GM18909 (cell line): Measurements from ENCODE around the gene SPATA6.
"Not testable (repeated sequence)": the region's sequence is repeated elsewhere in the genome, so short reads cannot be mapped to it uniquely, and the experiment has no call there.

Source experiments
- ATAC-seq: cut with Tn5 transposase; IDR thresholded peaks from one replicate; pipeline ENCODE4 v1.9.1; 2021; ENCODE audit warnings: mild to moderate bottlenecking; ENCODE audit not compliant: unreplicated experiment, poor library complexity

The SPATA6 gene

GRCh38 chr1:48371598-48371997 lies 100.4 kb downstream of the SPATA6 start:
- no peak for ATAC-seq

GRCh38 chr1:48362901-48363300 lies 109.1 kb downstream of the SPATA6 start:
- no peak for ATAC-seq

- no peak for ATAC-seq
Observed at GRCh38 chr1:48356901-48357300, 115.1 kb downstream of the SPATA6 start.

GRCh38 chr1:48344373-48344772 lies 127.6 kb downstream of the SPATA6 start:
- no peak for ATAC-seq

- ATAC-seq = no peak
Observed at GRCh38 chr1:48341221-48341620, 130.8 kb downstream of the SPATA6 start.

GRCh38 chr1:48338257-48338656 lies 133.7 kb downstream of the SPATA6 start:
- no peak for ATAC-seq

- no peak for ATAC-seq
Observed at GRCh38 chr1:48333316-48333715, 138.7 kb downstream of the SPATA6 start.

- ATAC-seq = no peak
Observed at GRCh38 chr1:48332115-48332514, 139.9 kb downstream of the SPATA6 start.

- ATAC-seq = no peak
Observed at GRCh38 chr1:48329905-48330304, 142.1 kb downstream of the SPATA6 start.

GRCh38 chr1:48329486-48329885 lies 142.5 kb downstream of the SPATA6 start:
- no peak for ATAC-seq

- not testable (repeated sequence) for ATAC-seq
Observed at GRCh38 chr1:48311829-48312228, 160.2 kb downstream of the SPATA6 start.

GRCh38 chr1:48309564-48310082 lies 162.4 kb downstream of the SPATA6 start:
- ATAC-seq = no peak

GRCh38 chr1:48302652-48303051 lies 169.4 kb downstream of the SPATA6 start:
- ATAC-seq = no peak

GRCh38 chr1:48294656-48295055 lies 177.3 kb downstream of the SPATA6 start:
- no peak for ATAC-seq

GRCh38 chr1:48294094-48294493 lies 177.9 kb downstream of the SPATA6 start:
- ATAC-seq = not testable (repeated sequence)

- no peak for ATAC-seq
Observed at GRCh38 chr1:48292706-48293105, 179.3 kb downstream of the SPATA6 start.

- ATAC-seq = no peak
Observed at GRCh38 chr1:48291421-48291820, 180.6 kb downstream of the SPATA6 start.

GRCh38 chr1:48285525-48285924 lies 186.5 kb downstream of the SPATA6 start:
- ATAC-seq = no peak

GRCh38 chr1:48284696-48285420 lies 187.1 kb downstream of the SPATA6 start:
- not testable (repeated sequence) for ATAC-seq

GRCh38 chr1:48282329-48282728 lies 189.7 kb downstream of the SPATA6 start:
- ATAC-seq = not testable (repeated sequence)

- not testable (repeated sequence) for ATAC-seq
Observed at GRCh38 chr1:48277437-48277836, 194.6 kb downstream of the SPATA6 start.

GRCh38 chr1:48266576-48266975 lies 205.4 kb downstream of the SPATA6 start:
- ATAC-seq = no peak
